DND-41 (cell line): ENCODE results near the gene RAB35.

Experiments
- CTCF ChIP-seq: IDR thresholded peaks from 2 replicates; pipeline ENCODE4 v1.5.1; 2012; ENCODE audit warnings: borderline replicate concordance, low read length, moderate library complexity, mild to moderate bottlenecking; ENCODE audit not compliant: poor library complexity, severe bottlenecking; ENCODE audit errors: extremely low read depth
- EZH2 ChIP-seq: IDR thresholded peaks from 3 replicates; pipeline ENCODE4 v1.6.1; 2012; ENCODE audit warnings: borderline replicate concordance, low read depth, mild to moderate bottlenecking, moderate library complexity, low read length, inconsistent platforms; ENCODE audit not compliant: severe bottlenecking

GRCh38 chr12:120060196-120060595 is 56.4 kb downstream of the RAB35 start:
- no peak for TF ChIP-seq CTCF
- TF ChIP-seq EZH2, result no peak
